Vagina (tissue), 2 donors: ENCODE measurements around the gene SGTA.

Source experiments
- CTCF ChIP-seq, 3 experiments: fragments of 450-650 bp in 2 of 3; fragments of 200-600 bp in 1 of 3; sonication (generic) in 1 of 3; IDR thresholded peaks; one replicate each; pipeline ENCODE4 v1.5.1; 2017 to 2019; ENCODE audit warnings: antibody characterized with exemption in 3 of 3, mild to moderate bottlenecking in 2 of 3, moderate library complexity in 2 of 3
- POLR2AphosphoS5 ChIP-seq, 2 donors: sonication (generic); formaldehyde crosslinking; IDR thresholded peaks; one replicate each; pipeline ENCODE4 v1.9.0; 2017; ENCODE audit warnings: antibody characterized with exemption in 2 of 2, mild to moderate bottlenecking in 2 of 2, low read depth in 1 of 2; ENCODE audit not compliant: insufficient read depth in 1 of 2

GRCh38 chr19:2807379-2808128 lies 24.5 kb upstream of the SGTA start:
- TF ChIP-seq CTCF (IDR thresholded peaks at IDR 0.05) (no peak), POLR2AphosphoS5 (IDR thresholded peaks at IDR 0.05; ENCODE audit: insufficient read depth in 1 of 2, low read depth in 1 of 2) (no peak)
